Measurements from ENCODE around the gene TMC8.

The TMC8 gene

DNA sequence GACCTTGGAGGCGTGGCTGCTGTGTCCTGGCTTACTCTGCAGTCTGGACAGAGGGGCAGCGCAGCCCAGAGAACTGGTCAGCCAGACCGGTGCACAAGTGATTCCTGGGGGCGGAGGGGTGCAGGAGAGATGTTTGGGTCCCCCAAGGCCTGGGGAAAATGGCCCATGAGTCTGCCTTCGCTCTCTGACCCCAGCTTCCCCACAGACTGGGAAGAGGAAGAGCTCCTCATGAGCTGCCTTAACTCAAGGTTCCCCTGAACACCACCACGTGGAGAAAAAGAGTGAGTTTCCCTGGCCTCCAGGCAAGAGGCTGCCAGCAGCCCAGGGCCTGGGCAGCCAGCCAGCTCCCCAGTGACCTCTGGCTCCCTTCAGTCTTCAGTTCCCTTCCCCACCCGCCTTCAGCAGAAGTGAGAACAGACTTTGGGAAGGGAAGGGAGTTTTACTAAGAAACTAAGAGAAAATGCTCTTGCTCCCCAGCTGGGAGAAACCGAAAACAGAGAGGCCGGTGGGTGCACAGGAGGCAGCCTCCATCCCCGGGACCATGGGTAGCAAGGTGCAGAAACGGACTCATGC lies 13.7 kb downstream of the TMC8 start:
- H3K27me3 ChIP-seq (ENCODE audit: low read length): no peaks in the 10 kb centered on the region
- peaks cover 33% of the 10 kb centered on the region for H3F3A ChIP-seq (ENCODE audit: insufficient read depth)
- no peaks in the 10 kb centered on the region for H3K79me2 ChIP-seq (ENCODE audit: insufficient read depth, low read length)
- H4K20me1 ChIP-seq (ENCODE audit: low read depth, low read length): no peaks in the 10 kb centered on the region
- H3K4me3 ChIP-seq (ENCODE audit: insufficient read depth, low read length, poor library complexity, severe bottlenecking): no peak overlapping the region
- no peak overlapping the region for H2AFZ ChIP-seq (ENCODE audit: low read depth, low read length, severe bottlenecking)
- TF ChIP-seq EZH2phosphoT487 (conservative IDR thresholded peaks at IDR 0.05; ENCODE audit: low read length): no peak
- TF ChIP-seq, protein P1, sequence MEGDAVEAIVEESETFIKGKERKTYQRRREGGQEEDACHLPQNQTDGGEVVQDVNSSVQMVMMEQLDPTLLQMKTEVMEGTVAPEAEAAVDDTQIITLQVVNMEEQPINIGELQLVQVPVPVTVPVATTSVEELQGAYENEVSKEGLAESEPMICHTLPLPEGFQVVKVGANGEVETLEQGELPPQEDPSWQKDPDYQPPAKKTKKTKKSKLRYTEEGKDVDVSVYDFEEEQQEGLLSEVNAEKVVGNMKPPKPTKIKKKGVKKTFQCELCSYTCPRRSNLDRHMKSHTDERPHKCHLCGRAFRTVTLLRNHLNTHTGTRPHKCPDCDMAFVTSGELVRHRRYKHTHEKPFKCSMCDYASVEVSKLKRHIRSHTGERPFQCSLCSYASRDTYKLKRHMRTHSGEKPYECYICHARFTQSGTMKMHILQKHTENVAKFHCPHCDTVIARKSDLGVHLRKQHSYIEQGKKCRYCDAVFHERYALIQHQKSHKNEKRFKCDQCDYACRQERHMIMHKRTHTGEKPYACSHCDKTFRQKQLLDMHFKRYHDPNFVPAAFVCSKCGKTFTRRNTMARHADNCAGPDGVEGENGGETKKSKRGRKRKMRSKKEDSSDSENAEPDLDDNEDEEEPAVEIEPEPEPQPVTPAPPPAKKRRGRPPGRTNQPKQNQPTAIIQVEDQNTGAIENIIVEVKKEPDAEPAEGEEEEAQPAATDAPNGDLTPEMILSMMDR (IDR thresholded peaks at IDR 0.05; ENCODE audit: insufficient read depth, low read length, poor library complexity, severe bottlenecking): no peak
- no peak overlapping the region for H3K4me2 ChIP-seq (ENCODE audit: low read depth, low read length, poor library complexity, severe bottlenecking)
- peak overlapping the region; percentile 2; the same call in 1 of the 2 replicates for H3K9ac ChIP-seq (ENCODE audit: low read length)
- H3K9me3 ChIP-seq (ENCODE audit: insufficient read depth, low read length): no peaks in the 10 kb centered on the region
- H3K27ac ChIP-seq (ENCODE audit: low read depth, low read length): peak overlapping the region; percentile 55
- no peaks in the 10 kb centered on the region for H3K9me2 ChIP-seq (replicated peaks; ENCODE audit: insufficient read depth, low read length)
- no peaks in the 10 kb centered on the region for H3K36me3 ChIP-seq (ENCODE audit: low read length)

DNA sequence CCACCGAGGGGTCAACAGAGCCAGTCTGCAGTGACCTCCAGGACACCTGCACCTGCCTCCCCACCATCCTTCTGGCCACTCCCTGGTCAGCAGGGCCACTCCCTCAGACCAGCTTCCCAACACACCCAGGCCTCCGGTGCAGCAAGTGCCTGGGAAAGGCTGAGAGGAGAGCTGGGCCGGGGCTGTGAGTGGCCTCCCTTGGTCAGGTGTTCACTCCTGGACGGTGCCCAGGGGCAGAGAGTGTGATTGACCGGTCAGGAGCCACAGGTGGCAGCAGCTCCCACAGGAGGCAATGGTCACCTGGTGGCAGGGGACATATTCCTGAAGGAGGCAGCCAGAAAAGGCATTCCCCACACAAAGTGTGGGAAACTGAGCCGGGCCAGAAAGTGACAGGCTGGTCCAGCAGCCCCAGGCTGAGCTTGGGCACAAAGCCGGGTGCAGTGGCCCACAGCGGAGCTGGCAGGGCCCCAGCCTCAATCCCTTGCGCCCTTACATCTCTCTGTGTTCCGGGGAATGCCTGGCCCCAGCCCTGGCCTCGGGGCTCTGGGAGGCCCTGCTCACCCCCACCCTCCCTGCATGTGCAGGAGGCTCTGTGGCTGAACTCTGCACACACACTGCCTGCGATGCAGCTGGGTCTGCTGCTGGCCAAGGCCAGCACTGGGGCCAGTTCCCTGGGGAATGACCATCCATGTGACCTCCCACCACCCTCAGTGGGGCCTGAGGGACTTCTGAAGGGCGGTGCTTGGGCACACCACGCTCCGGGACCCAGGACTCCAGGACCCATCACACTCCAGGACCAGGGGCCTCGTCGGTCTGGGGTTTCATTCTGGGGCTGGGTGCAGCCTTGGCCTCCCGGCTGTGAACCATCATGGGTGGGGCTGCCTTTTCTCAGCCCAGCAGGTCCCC lies 14.4 kb downstream of the TMC8 start:
- peak overlapping the region; percentile 55; the same call in 1 of the 2 replicates for H3K27ac ChIP-seq (ENCODE audit: low read depth, low read length)
- H3K36me3 ChIP-seq (ENCODE audit: low read length): no peaks in the 10 kb centered on the region
- H3K27me3 ChIP-seq (ENCODE audit: low read length): no peaks in the 10 kb centered on the region
- H3K9me2 ChIP-seq (replicated peaks; ENCODE audit: insufficient read depth, low read length): no peaks in the 10 kb centered on the region
- peaks cover 29% of the 10 kb centered on the region for H3F3A ChIP-seq (ENCODE audit: insufficient read depth)
- 0 out of 2 replicates have a peak overlapping the region, but pooled peaks have one; percentile 2 for H3K9ac ChIP-seq (ENCODE audit: low read length)
- H3K4me2 ChIP-seq (ENCODE audit: low read depth, low read length, poor library complexity, severe bottlenecking): no peak overlapping the region
- no peak overlapping the region for H2AFZ ChIP-seq (ENCODE audit: low read depth, low read length, severe bottlenecking)
- H3K4me3 ChIP-seq (ENCODE audit: insufficient read depth, low read length, poor library complexity, severe bottlenecking): no peak overlapping the region
- TF ChIP-seq EZH2phosphoT487 (conservative IDR thresholded peaks at IDR 0.05; ENCODE audit: low read length): no peak
- TF ChIP-seq, protein P1 (IDR thresholded peaks at IDR 0.05; ENCODE audit: insufficient read depth, low read length, poor library complexity, severe bottlenecking): no peak
- H3K9me3 ChIP-seq (ENCODE audit: insufficient read depth, low read length): no peaks in the 10 kb centered on the region
- H3K79me2 ChIP-seq (ENCODE audit: insufficient read depth, low read length): no peaks in the 10 kb centered on the region
- no peaks in the 10 kb centered on the region for H4K20me1 ChIP-seq (ENCODE audit: low read depth, low read length)

DNA sequence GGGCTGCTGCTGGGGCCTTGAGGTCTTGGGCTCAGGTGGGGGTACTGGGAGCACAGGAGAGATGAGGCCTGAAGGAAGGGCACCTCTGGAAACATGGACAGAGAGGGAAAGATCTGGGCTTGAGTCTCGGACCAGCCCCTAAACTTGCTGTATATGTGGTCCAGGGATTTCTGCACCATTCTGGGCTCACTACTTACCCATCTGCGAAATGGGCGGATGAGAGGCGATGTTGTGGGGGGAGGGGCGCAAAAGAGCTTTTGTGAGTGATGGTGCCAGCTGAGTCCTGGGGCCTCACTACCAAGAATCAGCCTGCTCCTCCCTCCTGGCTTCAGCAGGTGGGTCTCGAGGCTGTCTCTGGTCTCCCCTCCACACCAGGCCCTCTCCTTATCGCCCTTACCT lies 15.9 kb downstream of the TMC8 start:
- H4K20me1 ChIP-seq (ENCODE audit: low read depth, low read length): no peaks in the 10 kb centered on the region
- no peaks in the 10 kb centered on the region for H3K27me3 ChIP-seq (ENCODE audit: low read length)
- peak overlapping the region; percentile 68 for H3K4me2 ChIP-seq (ENCODE audit: low read depth, low read length, poor library complexity, severe bottlenecking)
- no peak for TF ChIP-seq EZH2phosphoT487 (conservative IDR thresholded peaks at IDR 0.05; ENCODE audit: low read length)
- TF ChIP-seq, protein P1 (IDR thresholded peaks at IDR 0.05; ENCODE audit: insufficient read depth, low read length, poor library complexity, severe bottlenecking): no peak
- no peak overlapping the region for H2AFZ ChIP-seq (ENCODE audit: low read depth, low read length, severe bottlenecking)
- H3K79me2 ChIP-seq (ENCODE audit: insufficient read depth, low read length): no peaks in the 10 kb centered on the region
- no peak overlapping the region for H3K4me3 ChIP-seq (ENCODE audit: insufficient read depth, low read length, poor library complexity, severe bottlenecking)
- H3K9me3 ChIP-seq (ENCODE audit: insufficient read depth, low read length): no peaks in the 10 kb centered on the region
- peak overlapping the region; percentile 70 for H3K9ac ChIP-seq (ENCODE audit: low read length)
- no peaks in the 10 kb centered on the region for H3K9me2 ChIP-seq (replicated peaks; ENCODE audit: insufficient read depth, low read length)
- peak overlapping the region; percentile 96 for H3K27ac ChIP-seq (ENCODE audit: low read depth, low read length)
- peaks cover 38% of the 10 kb centered on the region for H3F3A ChIP-seq (ENCODE audit: insufficient read depth)
- H3K36me3 ChIP-seq (ENCODE audit: low read length): no peaks in the 10 kb centered on the region
